Activated B cell treated with CpG ODN at 0.5 μM for 24 hours (primary cell): Measurements from ENCODE around the gene R3HCC1L. TPM values are rescaled to one million over a fixed set of nuclear protein-coding genes. Genes with fewer than 3 reads are reported as not detected.

Experiments
- ATAC-seq: fragments of 200-7000 bp; cut with Tn5 transposase; one replicate; pipeline ENCODE4 v1.10.0; 2021; ENCODE audit warnings: low read depth, mild to moderate bottlenecking, moderate library complexity
- CTCF ChIA-PET: fragments of 350-600 bp; sonication (Branson Sonifier 250); formaldehyde crosslinking; loops from one replicate; lab custom pipeline; 2021; ENCODE audit warnings: antibody characterized with exemption; lab: Charles Lee
- POLR2A ChIA-PET: fragments of 350-600 bp; sonication (Branson Sonifier 250); formaldehyde crosslinking; loops from one replicate; lab custom pipeline; 2021; ENCODE audit warnings: antibody characterized with exemption; lab: Charles Lee
- DNase-seq: peaks from one replicate; pipeline ENCODE4 v3.0.0; 2022
- H3K27ac Mint-ChIP-seq: one replicate; pipeline ENCODE4 v1.8.0; 2020; ENCODE audit warnings: mixed read lengths
- H3K27me3 Mint-ChIP-seq: one replicate; pipeline ENCODE4 v1.8.0; 2021; ENCODE audit warnings: mixed read lengths
- H3K36me3 Mint-ChIP-seq: one replicate; pipeline ENCODE4 v1.8.0; 2021; ENCODE audit warnings: low read depth, mixed read lengths
- H3K4me1 Mint-ChIP-seq: one replicate; pipeline ENCODE4 v1.8.0; 2021; ENCODE audit warnings: mixed read lengths
- H3K4me3 Mint-ChIP-seq: one replicate; pipeline ENCODE4 v1.8.0; 2020; ENCODE audit warnings: mild to moderate bottlenecking, mixed read lengths
- H3K9me3 Mint-ChIP-seq: one replicate; pipeline ENCODE4 v1.8.0; 2020; ENCODE audit warnings: mixed read lengths
- CTCF ChIP-seq: fragments of 200-600 bp; IDR thresholded peaks from one replicate; pipeline ENCODE4 v1.8.0; 2022; ENCODE audit warnings: antibody characterized with exemption, mild to moderate bottlenecking
- intact Hi-C: fragments of 100-400 bp; cut with micrococcal nuclease; formaldehyde crosslinking; loops from one replicate; pipeline ENCODE4 v1.15.1; 2024
- total RNA-seq: library from RNA; stranded (reverse); gene quantifications from 2 replicates; pipeline ENCODE4 v1.2.3, GENCODE V29; 2022

Gene R3HCC1L
- total RNA-seq, 1 donor from 2014 or later, result 24.4 TPM

- no peak overlapping the region for H3K4me3 Mint-ChIP-seq
- DNase-seq, result no peak
- H3K27ac Mint-ChIP-seq, result no peak overlapping the region
- no peak for ATAC-seq
- peaks cover 26% of the 10 kb centered on the region for H3K27me3 Mint-ChIP-seq
- no peaks in the 10 kb centered on the region for H3K9me3 Mint-ChIP-seq
- H3K36me3 Mint-ChIP-seq, result no peaks in the 10 kb centered on the region
- TF ChIP-seq CTCF, result no peak
- intact Hi-C loops, result no loop called here
- ChIA-PET POLR2A (no interaction called here), CTCF (no interaction called here)
- H3K4me1 Mint-ChIP-seq, result no peaks in the 10 kb centered on the region
These were observed 26.6 kb upstream of the R3HCC1L start for GRCh38 chr10:98107644-98108430.

- Mint-ChIP-seq H3K4me3 (no peak overlapping the region), H3K27me3 (peaks cover 33% of the 10 kb centered on the region), H3K9me3 (no peaks in the 10 kb centered on the region), H3K27ac (no peak overlapping the region), H3K4me1 (no peaks in the 10 kb centered on the region), H3K36me3 (no peaks in the 10 kb centered on the region)
- intact Hi-C loops, result no loop called here
- TF ChIP-seq CTCF, result no peak
- no peak for ATAC-seq
- ChIA-PET POLR2A (no interaction called here), CTCF (no interaction called here)
- no peak for DNase-seq
These were observed 24.1 kb upstream of the R3HCC1L start for GRCh38 chr10:98110356-98110755.

- H3K27me3 Mint-ChIP-seq, result peaks cover 32% of the 10 kb centered on the region
These were observed 19.2 kb upstream of the R3HCC1L start for GRCh38 chr10:98115031-98115787.

GRCh38 chr10:98119891-98120290 is 14.6 kb upstream of the R3HCC1L start:
- peaks cover 23% of the 10 kb centered on the region for H3K9me3 Mint-ChIP-seq
- DNase-seq, result no peak
- POLR2A ChIA-PET, result no interaction called here
- intact Hi-C loops, result no loop called here
- H3K27me3 Mint-ChIP-seq, result peaks cover 32% of the 10 kb centered on the region
- H3K4me3 Mint-ChIP-seq, result no peak overlapping the region
- H3K36me3 Mint-ChIP-seq, result peaks cover 3% of the 10 kb centered on the region
- CTCF ChIA-PET, result no interaction called here
- H3K4me1 Mint-ChIP-seq, result no peaks in the 10 kb centered on the region
- no peak overlapping the region for H3K27ac Mint-ChIP-seq
- ATAC-seq, result no peak
- no peak for TF ChIP-seq CTCF

More at GRCh38 chr10:98115031-98115787, 19.2 kb upstream of the R3HCC1L start:
- Mint-ChIP-seq H3K9me3 (peaks cover 2% of the 10 kb centered on the region), H3K36me3 (no peaks in the 10 kb centered on the region), H3K27ac (no peak overlapping the region), H3K4me1 (no peaks in the 10 kb centered on the region), H3K4me3 (no peak overlapping the region)
- CTCF ChIA-PET, result no interaction called here
- DNase-seq (no peak), ATAC-seq (no peak)
- no peak for TF ChIP-seq CTCF
- intact Hi-C loops, result no loop called here
- POLR2A ChIA-PET, result no interaction called here

GRCh38 chr10:98125940-98126631 is 8.4 kb upstream of the R3HCC1L start:
- ATAC-seq (no peak), DNase-seq (no peak)
- ChIA-PET CTCF (no interaction called here), POLR2A (no interaction called here)
- Mint-ChIP-seq H3K9me3 (peaks cover 25% of the 10 kb centered on the region), H3K4me3 (no peak overlapping the region), H3K27me3 (peaks cover 15% of the 10 kb centered on the region), H3K4me1 (no peaks in the 10 kb centered on the region), H3K27ac (no peak overlapping the region), H3K36me3 (peaks cover 3% of the 10 kb centered on the region)
- TF ChIP-seq CTCF, result no peak
- intact Hi-C loops, result no loop called here
